Measurements from ENCODE around the gene CHAD.

- no peak for TF ChIP-seq POLR2AphosphoS5 (IDR thresholded peaks at IDR 0.05; ENCODE audit: borderline replicate concordance, low read depth, low read length)
- TF ChIP-seq EZH2 (IDR thresholded peaks at IDR 0.05) = no peak
Measured at GRCh38 chr17:50424246-50424995, 44.3 kb downstream of the CHAD start.
